WTC11 (cell line): ENCODE results near the gene PRKRA. TPM values are rescaled to one million over a fixed set of nuclear protein-coding genes. Genes with fewer than 3 reads are reported as not detected.

ENCODE experiments used
- ATAC-seq: fragments of 200-7000 bp; cut with Tn5 transposase; 2 replicates; pipeline ENCODE4 v1.10.0; 2021; ENCODE audit warnings: mild to moderate bottlenecking, moderate library complexity
- CTCF ChIA-PET: fragments of 300-600 bp; sonication (Branson Sonifier 250); formaldehyde crosslinking; loops from one replicate; lab custom pipeline; 2021; ENCODE audit warnings: antibody characterized with exemption; lab: Charles Lee
- POLR2A ChIA-PET: fragments of 350-600 bp; sonication (Branson Sonifier 250); formaldehyde crosslinking; loops from one replicate; lab custom pipeline; 2021; ENCODE audit warnings: antibody characterized with exemption; lab: Charles Lee
- DNase-seq: peaks from one replicate; pipeline ENCODE4 v3.0.0; 2021; ENCODE audit warnings: low spot score
- H3K27ac Mint-ChIP-seq: 2 replicates; pipeline ENCODE4 v1.8.0; 2021; ENCODE audit warnings: mixed read lengths
- H3K27me3 Mint-ChIP-seq: 2 replicates; pipeline ENCODE4 v1.8.0; 2021; ENCODE audit warnings: low read depth, mild to moderate bottlenecking, moderate library complexity, mixed read lengths
- H3K36me3 Mint-ChIP-seq: 2 replicates; pipeline ENCODE4 v1.8.0; 2021; ENCODE audit warnings: mixed read lengths
- H3K4me1 Mint-ChIP-seq: 2 replicates; pipeline ENCODE4 v1.8.0; 2022; ENCODE audit warnings: mixed read lengths
- H3K4me3 Mint-ChIP-seq: 2 replicates; pipeline ENCODE4 v1.8.0; 2021; ENCODE audit warnings: mild to moderate bottlenecking, moderate library complexity, mixed read lengths
- H3K9me3 Mint-ChIP-seq: 2 replicates; pipeline ENCODE4 v1.8.0; 2021; ENCODE audit warnings: mixed read lengths
- AFF4 ChIP-seq: sonication (generic); formaldehyde crosslinking; IDR thresholded peaks from 2 replicates; pipeline ENCODE4 v1.8.1; 2023; ENCODE audit warnings: mild to moderate bottlenecking, missing genetic modification reagents, borderline replicate concordance
- CREM ChIP-seq: sonication (generic); formaldehyde crosslinking; IDR thresholded peaks from 2 replicates; pipeline ENCODE4 v1.8.1; 2022; ENCODE audit warnings: mild to moderate bottlenecking, missing genetic modification reagents, moderate library complexity
- ETV6 ChIP-seq: sonication (generic); formaldehyde crosslinking; IDR thresholded peaks from 2 replicates; pipeline ENCODE4 v1.8.1; 2022; ENCODE audit warnings: mild to moderate bottlenecking, missing genetic modification reagents
- FOXJ3 ChIP-seq: sonication (generic); formaldehyde crosslinking; IDR thresholded peaks from 2 replicates; pipeline ENCODE4 v1.9.0; 2021; ENCODE audit warnings: missing genetic modification reagents, mild to moderate bottlenecking, borderline replicate concordance
- FOXP4 ChIP-seq: sonication (generic); formaldehyde crosslinking; IDR thresholded peaks from 2 replicates; pipeline ENCODE4 v1.8.0; 2022; ENCODE audit warnings: mild to moderate bottlenecking, missing genetic modification reagents
- GTF2I ChIP-seq: fragments of 250-450 bp; sonication (Bioruptor Pico); conservative IDR thresholded peaks from 2 replicates; pipeline ENCODE4 v1.4.0; 2021; ENCODE audit warnings: mild to moderate bottlenecking
- JUN ChIP-seq: sonication (generic); formaldehyde crosslinking; IDR thresholded peaks from 2 replicates; pipeline ENCODE4 v1.8.0; 2023; ENCODE audit warnings: mild to moderate bottlenecking, missing genetic modification reagents
- MAX ChIP-seq: sonication (generic); formaldehyde crosslinking; IDR thresholded peaks from 2 replicates; pipeline ENCODE4 v1.8.0; 2022; ENCODE audit warnings: mild to moderate bottlenecking, missing genetic modification reagents
- MLX ChIP-seq: sonication (generic); formaldehyde crosslinking; IDR thresholded peaks from 2 replicates; pipeline ENCODE4 v1.8.1; 2023; ENCODE audit warnings: mild to moderate bottlenecking, missing genetic modification reagents, moderate library complexity
- NFATC4 ChIP-seq: fragments of 250-450 bp; sonication (Bioruptor Pico); IDR thresholded peaks from 2 replicates; pipeline ENCODE4 v1.9.0; 2021; ENCODE audit warnings: mild to moderate bottlenecking
- NFE2L1 ChIP-seq: sonication (generic); formaldehyde crosslinking; IDR thresholded peaks from 2 replicates; pipeline ENCODE4 v1.8.1; 2023; ENCODE audit warnings: missing genetic modification reagents
- TEAD4 ChIP-seq: sonication (generic); formaldehyde crosslinking; IDR thresholded peaks from 2 replicates; pipeline ENCODE4 v1.8.0; 2022; ENCODE audit warnings: mild to moderate bottlenecking, missing genetic modification reagents
- USF1 ChIP-seq: sonication (generic); formaldehyde crosslinking; IDR thresholded peaks from 2 replicates; pipeline ENCODE4 v1.8.0; 2022; ENCODE audit warnings: mild to moderate bottlenecking, missing genetic modification reagents
- ZNF263 ChIP-seq: sonication (generic); formaldehyde crosslinking; IDR thresholded peaks from 2 replicates; pipeline ENCODE4 v1.8.1; 2022; ENCODE audit warnings: low read depth, mild to moderate bottlenecking, moderate library complexity, missing genetic modification reagents
- ZNF281 ChIP-seq: sonication (generic); formaldehyde crosslinking; IDR thresholded peaks from 2 replicates; pipeline ENCODE4 v1.8.0; 2023; ENCODE audit warnings: mild to moderate bottlenecking, missing genetic modification reagents
- ZNF416 ChIP-seq: fragments of 250-450 bp; sonication (Bioruptor Pico); IDR thresholded peaks from 2 replicates; pipeline ENCODE4 v1.9.0; 2021; ENCODE audit warnings: mild to moderate bottlenecking, inconsistent platforms
- total RNA-seq: library from RNA; stranded (reverse); gene quantifications from 3 replicates; pipeline ENCODE4 v1.2.3, GENCODE V29; 2021

The PRKRA gene
- total RNA-seq, 1 experiment from 2014 or later = 55.4 TPM

GRCh38 chr2:178484245-178485041 is 33.5 kb upstream of the PRKRA start:
- peaks cover 21% of the 10 kb centered on the region for H3K4me1 Mint-ChIP-seq
- no peak overlapping the region for H3K27ac Mint-ChIP-seq
- no peaks in the 10 kb centered on the region for H3K9me3 Mint-ChIP-seq
- H3K4me3 Mint-ChIP-seq = no peak overlapping the region
- ChIA-PET CTCF (interaction anchor here (1.4 kb wide), 1 partner anchor 33 kb away, joined by 3 read pairs; the partner anchor contains the start of genes PJVK and PRKRA), POLR2A (no interaction called here)
- no peak for ATAC-seq
- no peak for TF ChIP-seq MLX (CRISPR knock-in tag)
- TF ChIP-seq ZNF263 (CRISPR knock-in tag) = no peak
- TF ChIP-seq AFF4 (CRISPR knock-in tag) = no peak
- TF ChIP-seq FOXJ3 (CRISPR knock-in tag) = no peak
- TF ChIP-seq MAX (CRISPR knock-in tag) = no peak
- no peak for TF ChIP-seq ZNF281 (CRISPR knock-in tag)
- TF ChIP-seq NFATC4 (CRISPR knock-in tag) = no peak
- no peak for TF ChIP-seq JUN (CRISPR knock-in tag)
- TF ChIP-seq NFE2L1 (CRISPR knock-in tag) = no peak
- no peak for TF ChIP-seq USF1 (CRISPR knock-in tag)
- no peak for TF ChIP-seq FOXP4 (CRISPR knock-in tag)
- no peak for TF ChIP-seq ZNF416
- no peak for TF ChIP-seq ETV6
- TF ChIP-seq GTF2I (CRISPR knock-in tag) = no peak
- no peak for TF ChIP-seq CREM (CRISPR knock-in tag)
- TF ChIP-seq TEAD4 (CRISPR knock-in tag) = no peak
- H3K27me3 Mint-ChIP-seq = no peaks in the 10 kb centered on the region
- no peak for DNase-seq
- peaks cover 2% of the 10 kb centered on the region for H3K36me3 Mint-ChIP-seq
